Epidermal melanocyte (primary cell): ENCODE data around the gene TRIM8.
"Not testable (repeated sequence)": the region's sequence is repeated elsewhere in the genome, so short reads cannot be mapped to it uniquely, and the experiment has no call there.

ENCODE experiments used
- DNase-seq: peaks from one replicate; pipeline ENCODE4 v3.0.0; 2011; ENCODE audit warnings: low spot score; ENCODE audit not compliant: insufficient read length

The TRIM8 gene

GRCh38 chr10:102695401-102695800, 51.1 kb downstream of the TRIM8 start:
- DNase-seq = not testable (repeated sequence)

- DNase-seq = no peak
Observed at GRCh38 chr10:102696736-102697135, 52.5 kb downstream of the TRIM8 start.

- no peak for DNase-seq
Observed at GRCh38 chr10:102698894-102699293, 54.6 kb downstream of the TRIM8 start.

- DNase-seq = no peak
Observed at GRCh38 chr10:102701272-102701671, 57.0 kb downstream of the TRIM8 start.

GRCh38 chr10:102701796-102702195, 57.5 kb downstream of the TRIM8 start:
- DNase-seq = no peak

GRCh38 chr10:102702742-102703141, 58.5 kb downstream of the TRIM8 start:
- no peak for DNase-seq

- no peak for DNase-seq
Observed at GRCh38 chr10:102704915-102705314, 60.6 kb downstream of the TRIM8 start.

- DNase-seq = no peak
Observed at GRCh38 chr10:102705531-102705930, 61.3 kb downstream of the TRIM8 start.
